ENCODE measurements around the gene PRKCH.

- TF ChIP-seq CTCF (conservative IDR thresholded peaks at IDR 0.05; ENCODE audit: low read depth, low read length) (no peak), EZH2 (IDR thresholded peaks at IDR 0.05; ENCODE audit: low read length, unreplicated experiment) (no peak), EZH2phosphoT487 (IDR thresholded peaks at IDR 0.05; ENCODE audit: borderline replicate concordance, low read length) (no peak)
Observed at GRCh38 chr14:61578745-61579144, 257.4 kb downstream of the PRKCH start.
